Cardiac atrium fibroblast (primary cell): Measurements from ENCODE around the gene BMP15. TPM values are rescaled to one million over a fixed set of nuclear protein-coding genes. Genes with fewer than 3 reads are reported as not detected.

Experiments used
- total RNA-seq: library from RNA; depleted of rRNA; stranded (reverse); fragments of >200 nt; gene quantifications from 2 replicates; pipeline ENCODE4 v1.2.3, GENCODE V29; 2015

Gene BMP15
- not detected in 2 replicates for total RNA-seq

DNA sequence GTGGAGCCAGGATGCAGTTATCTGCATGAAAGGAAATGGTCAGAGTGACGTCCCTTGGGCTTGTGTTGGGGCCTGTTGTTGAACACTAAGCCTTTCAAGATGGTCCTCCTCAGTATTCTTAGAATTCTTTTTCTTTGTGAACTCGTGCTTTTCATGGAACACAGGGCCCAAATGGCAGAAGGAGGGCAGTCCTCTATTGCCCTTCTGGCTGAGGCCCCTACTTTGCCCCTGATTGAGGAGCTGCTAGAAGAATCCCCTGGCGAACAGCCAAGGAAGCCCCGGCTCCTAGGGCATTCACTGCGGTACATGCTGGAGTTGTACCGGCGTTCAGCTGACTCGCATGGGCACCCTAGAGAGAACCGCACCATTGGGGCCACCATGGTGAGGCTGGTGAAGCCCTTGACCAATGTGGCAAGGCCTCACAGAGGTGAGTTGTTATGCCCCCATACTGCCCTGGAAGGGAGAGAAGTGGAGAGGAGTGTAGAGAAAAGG is at the start of gene BMP15:
Gene BMP15 (plus strand): TSS at position 51 of the 492 bp plus-strand sequence. CDS start 49 bp downstream, at position 100.

Other genes with a start within 250 kb of the BMP15 start
- gene SHROOM4, start 96.5 kb upstream of the BMP15 start, total RNA-seq, result 2.2 and 3.6 TPM in 2 replicates